HG03175 (cell line): ENCODE data around the gene CA9.
A peak's percentile ranks its signal among the peaks of the same experiment; 100 is the strongest.

Experiments
- ATAC-seq: cut with Tn5 transposase; IDR thresholded peaks from one replicate; pipeline ENCODE4 v1.9.1; 2021; ENCODE audit warnings: mild to moderate bottlenecking, moderate library complexity; ENCODE audit not compliant: unreplicated experiment

The CA9 gene

GRCh38 chr9:35675204-35675603 lies 1.5 kb downstream of the CA9 start:
- ATAC-seq = no peak

- ATAC-seq = no peak
Observed at GRCh38 chr9:35675732-35676392, 2.1 kb downstream of the CA9 start.

GRCh38 chr9:35679091-35679490 lies 5.4 kb downstream of the CA9 start:
- no peak for ATAC-seq

GRCh38 chr9:35679766-35680330 lies 6.1 kb downstream of the CA9 start:
- no peak for ATAC-seq

- ATAC-seq = peak; percentile 70
Observed at GRCh38 chr9:35680331-35681105, 6.8 kb downstream of the CA9 start.

GRCh38 chr9:35681341-35682002 lies 7.7 kb downstream of the CA9 start:
- ATAC-seq = no peak

- ATAC-seq = no peak
Observed at GRCh38 chr9:35682051-35682450, 8.3 kb downstream of the CA9 start.

GRCh38 chr9:35682520-35683315 lies 9.0 kb downstream of the CA9 start:
- ATAC-seq = no peak

- no peak for ATAC-seq
Observed at GRCh38 chr9:35683323-35683722, 9.6 kb downstream of the CA9 start.

- no peak for ATAC-seq
Observed at GRCh38 chr9:35684921-35685320, 11.2 kb downstream of the CA9 start.

- no peak for ATAC-seq
Observed at GRCh38 chr9:35685506-35685905, 11.8 kb downstream of the CA9 start.

GRCh38 chr9:35686222-35687203 lies 12.8 kb downstream of the CA9 start:
- no peak for ATAC-seq

GRCh38 chr9:35687306-35687705 lies 13.6 kb downstream of the CA9 start:
- no peak for ATAC-seq

GRCh38 chr9:35687972-35688557 lies 14.3 kb downstream of the CA9 start:
- no peak for ATAC-seq

GRCh38 chr9:35688558-35689541 lies 15.1 kb downstream of the CA9 start:
- ATAC-seq = no peak

- ATAC-seq = no peak
Observed at GRCh38 chr9:35689542-35690293, 16.0 kb downstream of the CA9 start, which contains the start of gene TPM2. TSS of gene TPM2 (minus strand) at chr9:35689925. CDS start at chr9:35689817, 108 bp downstream.

GRCh38 chr9:35690294-35690613 lies 16.5 kb downstream of the CA9 start:
- ATAC-seq = no peak
